NCI-H2227 (cell line): ENCODE data around the gene GALT.
A peak's percentile ranks its signal among the peaks of the same experiment; 100 is the strongest.
"Not testable (repeated sequence)": the region's sequence is repeated elsewhere in the genome, so short reads cannot be mapped to it uniquely, and the experiment has no call there.

Experiments used
- DNase-seq: peaks from one replicate; lab custom pipeline; 2025; ENCODE audit not compliant: unreplicated experiment; lab: John Stamatoyannopoulos, UW

The GALT gene

DNA sequence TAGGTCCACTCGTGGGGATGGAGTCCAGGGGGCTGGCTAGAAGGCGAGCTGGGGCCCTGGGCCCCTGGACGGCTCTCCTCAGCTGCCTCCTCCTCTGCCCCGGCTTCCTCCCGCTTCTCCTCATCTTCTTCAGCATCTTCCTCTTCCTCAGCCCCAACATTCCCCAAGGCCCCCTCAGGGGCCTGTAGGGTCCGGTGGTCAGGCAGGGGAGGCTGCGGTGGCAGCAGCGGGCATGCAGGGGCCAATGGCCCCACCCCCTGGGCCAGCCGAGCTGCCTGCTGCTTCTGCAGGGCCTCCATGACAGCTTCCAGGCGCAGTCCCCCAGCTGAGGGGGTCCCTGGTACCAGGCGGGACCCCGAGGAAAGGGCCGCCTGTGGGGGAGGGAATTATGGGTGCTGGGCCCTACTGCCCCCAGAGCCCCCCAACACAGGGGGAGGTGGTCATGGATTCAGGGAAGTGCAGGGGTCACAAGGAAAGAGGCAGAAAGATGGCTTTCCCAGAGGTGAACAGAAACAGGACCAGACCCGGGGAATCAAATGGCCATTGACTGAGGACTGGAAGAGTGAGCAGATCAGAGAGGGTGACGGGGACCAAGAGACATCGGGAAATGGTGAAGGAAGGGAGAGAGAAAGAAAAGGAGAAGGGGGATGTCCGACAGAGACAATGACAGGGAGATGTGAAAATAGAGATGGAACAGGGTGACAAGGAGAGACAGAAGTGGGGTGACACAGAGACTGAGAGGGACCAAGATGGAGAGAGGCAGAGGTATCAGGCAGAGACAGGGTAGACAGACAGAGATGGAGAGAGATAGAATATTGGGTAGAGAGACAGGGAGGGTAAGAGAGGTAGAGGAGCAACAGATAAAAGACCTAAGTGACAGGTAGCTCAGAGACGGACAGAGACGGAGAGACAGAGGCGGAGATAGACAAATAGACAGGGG lies 18.5 kb upstream of the GALT start:
- DNase-seq: no peak

DNA sequence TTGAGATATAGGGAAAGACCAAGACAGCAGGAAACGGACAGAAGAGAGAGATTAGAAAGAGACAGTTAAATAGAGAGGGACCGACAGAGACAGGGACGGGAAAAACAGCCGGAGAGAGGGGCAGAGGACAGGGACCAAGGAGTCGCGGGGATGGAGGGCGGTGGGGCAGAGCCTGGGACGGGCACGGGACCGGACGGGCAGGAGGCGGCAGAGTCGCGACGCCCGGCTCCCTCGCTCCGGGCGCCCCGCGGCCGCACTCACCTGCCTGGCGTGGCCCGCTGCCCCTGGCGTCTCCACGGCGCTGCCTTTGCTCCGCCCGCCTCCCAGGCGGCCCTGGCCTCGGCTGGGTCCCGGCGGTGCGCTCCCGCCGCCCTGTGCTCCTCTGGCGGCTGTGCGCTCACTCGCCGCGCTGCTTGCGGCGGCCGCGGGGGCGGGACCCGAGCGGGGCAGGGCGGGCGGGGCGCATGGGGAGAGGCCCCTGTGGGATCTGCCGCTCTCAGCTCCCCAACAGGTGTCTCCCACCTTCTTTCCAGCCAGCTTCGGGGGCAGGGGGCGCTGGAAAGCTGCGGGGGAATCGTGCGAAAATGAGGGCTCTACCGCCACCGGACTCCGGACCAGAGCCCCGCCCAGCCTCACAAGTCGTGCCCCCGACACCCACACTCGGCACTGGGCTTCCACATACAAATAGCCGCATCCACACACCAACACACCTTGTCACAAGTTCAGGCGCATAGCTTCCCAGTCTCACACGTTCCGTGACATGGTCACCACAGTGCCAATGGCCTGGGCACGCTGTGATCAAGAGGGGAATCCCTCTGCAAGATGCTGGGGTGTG lies 17.6 kb upstream of the GALT start, which contains the start of gene ARID3C:
Gene ARID3C (minus strand): TSS at position 411 of the 835 bp plus-strand sequence. CDS start 1,052 bp downstream, outside the sequence.
- DNase-seq: peak; percentile 52

DNA sequence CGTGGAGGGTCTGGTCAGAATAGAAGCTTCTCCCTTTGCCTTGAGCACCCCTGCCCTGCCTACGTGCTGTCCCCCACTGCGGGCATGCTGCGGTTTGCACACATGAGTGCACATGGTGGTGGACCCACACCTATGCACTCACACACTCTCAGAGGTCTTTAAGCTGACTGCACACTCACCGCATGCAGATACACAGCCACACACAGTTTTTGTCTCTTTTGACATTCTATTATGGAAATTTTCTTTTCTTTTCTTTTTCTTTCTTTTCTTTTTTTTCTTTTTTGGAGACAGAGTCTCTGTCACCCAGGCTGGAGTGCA lies 17.0 kb upstream of the GALT start:
- no peak for DNase-seq

DNA sequence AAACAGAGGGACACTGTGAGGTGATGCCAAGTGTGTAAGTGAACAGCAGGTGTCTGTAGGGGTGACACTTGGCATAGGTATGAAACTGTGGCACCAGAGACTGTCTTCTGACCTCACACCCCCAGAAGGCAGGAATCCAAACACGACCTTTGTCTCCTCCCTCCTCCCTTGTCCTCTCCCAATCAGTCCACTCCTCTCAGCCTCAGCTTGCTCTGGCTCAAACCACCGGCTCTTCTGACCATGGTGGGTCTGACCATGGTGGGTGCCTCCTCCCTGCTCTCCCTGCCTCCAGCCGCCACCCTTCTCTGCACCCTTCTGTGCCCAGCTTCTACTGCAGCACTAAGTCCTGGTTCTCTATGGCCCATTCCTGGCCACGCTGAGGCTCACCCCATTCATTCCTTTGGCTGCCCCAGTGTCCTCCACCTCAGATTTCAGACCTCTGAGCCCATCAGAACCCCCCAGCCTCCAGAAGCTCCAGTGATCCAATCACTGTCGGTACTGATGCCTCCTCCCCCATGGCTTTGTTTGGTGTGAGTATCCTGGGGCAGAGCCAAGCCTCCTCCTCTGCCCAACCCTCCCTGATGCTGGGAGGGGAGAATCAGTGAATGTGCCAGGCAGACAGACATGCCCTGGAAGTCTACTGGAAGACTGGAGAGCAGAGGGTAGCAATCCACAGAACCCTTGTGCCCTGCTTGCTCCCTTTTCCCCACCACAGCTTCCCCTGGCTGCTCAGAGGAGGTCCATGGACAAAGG lies 15.9 kb upstream of the GALT start:
- no peak for DNase-seq

DNA sequence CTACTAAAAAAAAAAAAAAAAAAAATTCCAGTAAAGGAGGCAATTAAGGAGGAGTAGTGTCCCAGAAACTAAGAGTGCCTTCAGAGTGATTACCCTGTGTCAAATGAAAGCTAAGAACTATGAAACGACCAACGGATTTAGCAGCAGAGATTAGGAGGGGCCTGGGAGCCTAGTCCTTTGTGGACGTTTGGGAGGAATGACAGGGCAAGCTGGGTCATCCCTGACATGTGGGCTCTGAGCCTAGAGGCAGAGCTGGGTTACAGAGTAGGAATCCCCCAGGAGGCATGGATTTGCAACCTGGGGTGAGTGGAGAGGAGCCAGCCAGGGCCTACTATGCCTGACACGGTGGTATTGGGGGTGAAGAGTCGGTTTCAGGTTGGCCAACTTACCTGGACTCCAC lies 13.3 kb upstream of the GALT start:
- no peak for DNase-seq

DNA sequence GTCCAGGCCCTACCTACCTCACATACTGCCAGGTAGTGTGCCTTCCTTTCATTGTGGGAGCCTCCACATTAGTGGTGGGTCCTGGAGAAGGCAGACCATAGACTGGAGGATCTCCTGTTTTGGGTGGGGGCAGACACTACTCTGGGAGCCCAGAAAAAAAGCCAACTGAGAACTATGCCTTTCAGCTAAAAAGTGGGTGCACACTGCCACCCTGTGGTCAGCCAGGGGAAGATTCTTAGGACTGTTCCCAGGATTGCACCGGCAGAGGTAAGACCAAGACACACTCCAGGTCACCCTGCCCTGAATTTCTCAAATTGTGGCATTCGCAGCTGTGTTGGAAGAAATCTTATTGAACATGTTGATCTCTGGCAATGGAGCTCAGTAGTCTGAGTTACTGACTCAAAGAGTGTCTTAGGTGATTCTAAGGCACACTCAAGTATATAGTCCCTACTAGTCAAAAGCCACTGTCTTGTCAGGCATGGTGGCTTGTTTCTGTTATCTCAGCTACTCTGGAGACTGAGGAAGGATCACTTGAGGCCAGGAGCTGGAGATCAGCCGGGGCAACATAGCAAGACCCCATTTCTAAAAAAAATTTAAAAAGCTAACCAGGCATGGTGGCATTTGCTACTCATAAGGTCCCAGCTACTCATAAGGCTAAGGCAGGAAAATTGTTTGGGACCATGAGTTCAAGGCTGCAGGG lies 12.5 kb upstream of the GALT start:
- peak; percentile 56 for DNase-seq

DNA sequence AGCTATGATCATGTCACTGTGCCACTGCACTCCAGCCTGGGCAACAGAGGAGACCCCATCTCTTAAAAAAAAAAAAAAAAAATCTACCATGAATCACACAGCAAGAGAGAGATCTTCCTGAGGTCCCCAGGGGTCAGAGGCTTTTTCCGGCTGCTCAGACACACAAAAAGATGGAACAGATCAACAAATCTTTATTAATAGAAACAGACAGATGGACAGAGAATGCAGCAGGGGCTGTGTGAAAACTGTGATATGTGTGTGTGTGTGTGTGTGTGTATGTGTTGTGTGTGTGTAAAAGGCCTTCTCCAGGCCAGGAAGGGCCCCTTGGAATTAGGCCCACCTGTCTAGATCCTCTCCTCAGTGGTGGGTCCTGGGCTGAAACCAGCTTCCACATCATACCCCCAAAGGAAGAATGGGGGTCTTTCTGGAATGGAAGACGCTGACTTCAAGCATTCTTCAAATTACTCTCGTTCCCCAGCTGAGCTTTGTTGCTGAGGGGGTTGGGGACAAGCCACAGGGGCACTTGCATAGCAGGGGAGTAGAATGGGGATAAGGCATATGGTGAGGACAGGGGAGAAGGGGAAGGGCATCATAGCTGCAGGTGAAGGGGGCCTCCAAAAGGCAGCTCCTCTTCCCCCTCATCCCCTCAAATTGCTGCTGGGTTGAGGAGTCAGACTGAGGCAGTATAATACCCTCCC lies 11.8 kb upstream of the GALT start:
- DNase-seq: no peak

DNA sequence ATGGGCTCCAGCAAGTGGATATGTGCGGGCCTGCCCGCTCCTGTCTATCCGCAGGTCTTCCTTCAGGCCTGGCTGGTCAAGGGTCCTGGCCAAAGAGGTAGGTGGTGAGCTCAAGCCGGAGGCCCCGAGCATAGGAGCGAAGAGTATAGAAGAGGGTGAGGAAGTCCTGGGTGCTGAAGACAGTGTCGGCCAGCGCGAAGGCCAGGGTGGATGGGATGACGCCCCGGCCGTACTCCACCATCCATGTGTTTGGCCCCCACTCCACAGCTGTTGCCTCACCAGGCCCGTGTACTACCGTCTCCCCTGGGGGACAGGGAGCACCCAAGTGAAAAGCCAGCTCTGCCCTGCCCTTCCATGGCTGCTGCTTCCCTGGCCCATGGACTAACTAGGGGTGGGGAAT lies 10.9 kb upstream of the GALT start:
- DNase-seq: no peak

DNA sequence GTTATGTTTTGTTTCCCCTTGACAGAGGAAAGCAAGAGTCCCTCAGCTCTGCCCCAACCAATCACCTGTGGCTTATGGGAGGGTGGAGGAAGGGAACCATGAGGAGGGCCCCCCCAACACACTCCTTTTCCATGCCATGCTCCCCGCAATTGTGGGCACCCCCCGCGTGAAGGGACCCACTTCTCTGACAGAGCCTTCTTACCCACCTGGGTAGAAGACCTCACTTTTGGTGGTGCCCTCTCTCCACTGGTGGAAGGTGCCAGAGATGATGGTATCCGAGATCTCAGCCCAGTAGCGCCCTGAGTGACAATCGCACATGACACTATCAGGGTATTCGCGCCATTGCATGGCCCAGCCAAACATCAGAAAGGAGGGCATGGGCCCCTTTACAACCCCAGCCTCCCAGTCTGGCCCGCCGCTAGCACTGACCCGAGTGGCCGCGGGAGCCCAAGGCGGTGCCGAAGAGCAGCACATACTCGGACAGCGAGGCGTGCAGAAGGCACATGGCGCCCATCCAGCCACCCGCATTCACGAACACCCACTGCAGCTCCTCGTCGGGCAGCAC lies 9.6 kb upstream of the GALT start:
- DNase-seq: no peak

DNA sequence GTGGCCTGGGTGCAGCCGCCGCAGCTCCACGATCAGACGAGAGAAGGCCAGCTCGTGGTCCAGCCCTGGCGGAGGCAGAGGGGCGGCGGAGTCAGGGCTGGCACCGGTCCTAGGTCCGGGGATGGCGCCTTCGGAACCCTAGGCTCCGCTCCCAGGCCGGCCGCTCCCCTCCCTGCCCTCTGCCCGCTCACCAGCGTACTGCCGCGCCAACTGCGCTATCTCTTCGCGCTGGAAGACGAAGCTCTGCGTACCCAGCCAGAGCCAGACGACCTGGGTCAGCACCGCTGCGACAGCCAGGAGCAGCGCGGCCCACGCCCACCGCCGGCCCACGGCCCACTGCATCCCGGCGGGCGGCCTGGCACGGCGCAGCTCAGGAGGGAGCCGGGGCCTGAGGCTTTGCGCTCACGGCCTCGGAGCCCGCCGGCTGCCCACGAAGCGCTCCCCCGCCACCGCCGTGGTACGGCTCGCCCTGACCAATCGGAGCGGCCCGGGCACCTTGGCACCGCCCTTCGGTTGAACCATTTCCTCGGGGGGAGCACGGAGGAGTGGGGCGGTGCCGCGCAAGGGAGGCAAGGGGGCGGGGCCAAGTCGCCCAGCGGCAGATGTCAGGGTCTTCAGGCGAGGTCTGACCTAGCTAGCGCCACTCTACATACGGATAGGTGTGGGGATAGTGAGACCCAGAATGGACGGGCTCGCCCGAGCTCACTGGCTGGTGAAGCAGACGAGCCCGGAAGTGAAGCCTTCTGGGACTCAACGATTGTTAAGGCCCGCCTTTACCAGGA lies 8.9 kb upstream of the GALT start, which contains the start of gene SIGMAR1:
Gene SIGMAR1 (minus strand): TSS at position 432 of the 782 bp plus-strand sequence. CDS start 90 bp downstream, at position 342.
- peak; percentile 93 for DNase-seq

DNA sequence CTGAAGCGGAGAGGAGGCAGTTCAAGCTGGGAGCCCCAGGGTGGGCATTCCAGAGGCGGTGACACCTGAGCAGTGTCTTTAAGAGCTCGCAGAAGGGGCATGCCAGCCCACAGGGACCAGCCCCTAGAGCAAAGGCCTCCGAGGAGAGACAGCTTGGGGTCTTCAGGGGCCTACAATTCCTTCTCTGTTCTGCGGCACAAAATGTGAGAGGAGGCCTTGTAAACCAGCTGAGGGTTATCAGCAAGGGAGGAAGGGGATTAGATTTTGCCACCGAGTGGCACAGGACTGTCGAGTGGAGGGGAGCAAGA lies 8.4 kb upstream of the GALT start:
- DNase-seq: no peak

DNA sequence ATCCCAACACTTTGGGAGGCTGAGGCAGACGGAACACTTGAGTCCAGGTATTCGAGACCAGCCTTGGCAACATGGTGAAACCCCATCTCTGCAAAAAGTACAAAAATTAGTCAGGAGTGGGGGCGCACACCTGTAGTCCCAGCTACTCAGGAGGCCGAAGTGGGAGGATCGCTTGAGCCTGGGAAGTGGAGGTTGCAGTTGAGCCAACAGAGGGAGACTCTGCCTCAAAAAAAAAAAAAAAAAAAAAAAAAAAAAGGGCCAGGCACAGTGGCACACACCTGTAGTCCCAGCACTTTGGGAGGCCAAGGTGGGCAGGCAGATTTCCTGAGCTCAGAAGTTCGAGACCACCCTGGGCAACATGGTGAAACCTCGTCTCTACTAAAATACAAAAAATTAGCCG lies 7.2 kb upstream of the GALT start:
- DNase-seq: not testable (repeated sequence)

DNA sequence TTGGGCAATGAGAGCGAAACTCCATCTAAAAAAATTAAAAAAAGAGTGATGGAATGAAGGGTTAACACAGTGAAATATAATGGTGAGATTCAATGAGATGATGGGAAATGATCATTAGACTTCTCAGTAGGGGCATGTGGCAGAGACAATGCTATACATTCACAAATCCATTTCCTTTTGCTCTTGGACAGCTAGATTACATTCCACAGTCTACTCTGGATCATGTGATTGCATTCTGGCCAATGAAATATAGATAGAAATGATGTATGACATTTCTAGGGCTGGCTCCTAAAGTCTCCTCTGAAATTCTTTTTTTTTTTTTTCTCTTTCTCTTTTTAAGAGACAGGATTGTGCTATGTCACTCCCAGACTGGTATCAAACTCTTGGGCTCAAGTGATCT lies 3.8 kb upstream of the GALT start:
- DNase-seq: no peak

DNA sequence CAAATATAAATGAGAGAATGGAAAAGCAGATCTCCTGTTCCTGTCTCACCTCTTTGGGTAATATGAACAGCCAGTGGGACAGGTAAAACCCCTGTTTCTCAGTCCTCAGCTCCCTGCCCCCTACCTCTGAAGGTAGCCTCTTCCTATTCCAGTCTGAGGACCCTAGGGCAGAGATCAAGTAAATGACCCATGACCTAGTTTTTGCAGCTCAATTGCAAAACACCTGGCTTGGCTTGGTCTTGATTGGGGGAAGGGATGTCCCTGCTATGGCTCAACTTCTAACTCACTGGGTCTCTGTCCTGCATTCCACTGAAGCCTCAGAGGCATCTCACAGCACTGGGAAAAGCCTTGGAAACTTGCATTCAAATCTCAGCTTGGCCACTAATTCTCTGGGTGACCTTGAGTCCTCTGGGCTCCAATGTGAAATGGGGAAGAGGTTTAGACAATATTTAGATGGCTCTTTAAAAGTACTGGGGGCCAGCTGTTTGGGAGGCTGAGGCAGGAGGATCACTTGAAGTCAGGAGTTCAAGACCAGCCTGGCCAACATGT lies 1.6 kb upstream of the GALT start:
- no peak for DNase-seq

DNA sequence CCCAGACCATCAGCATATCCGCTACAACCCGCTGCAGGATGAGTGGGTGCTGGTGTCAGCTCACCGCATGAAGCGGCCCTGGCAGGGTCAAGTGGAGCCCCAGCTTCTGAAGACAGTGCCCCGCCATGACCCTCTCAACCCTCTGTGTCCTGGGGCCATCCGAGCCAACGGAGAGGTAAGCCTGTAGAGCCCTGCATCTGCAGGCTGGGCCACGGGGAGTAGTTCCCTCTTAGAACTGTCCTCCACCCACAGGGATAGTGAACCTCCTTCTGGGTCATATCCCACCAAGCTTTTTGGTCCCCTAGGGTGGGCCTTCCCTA lies 569 bp downstream of the GALT start:
- no peak for DNase-seq

DNA sequence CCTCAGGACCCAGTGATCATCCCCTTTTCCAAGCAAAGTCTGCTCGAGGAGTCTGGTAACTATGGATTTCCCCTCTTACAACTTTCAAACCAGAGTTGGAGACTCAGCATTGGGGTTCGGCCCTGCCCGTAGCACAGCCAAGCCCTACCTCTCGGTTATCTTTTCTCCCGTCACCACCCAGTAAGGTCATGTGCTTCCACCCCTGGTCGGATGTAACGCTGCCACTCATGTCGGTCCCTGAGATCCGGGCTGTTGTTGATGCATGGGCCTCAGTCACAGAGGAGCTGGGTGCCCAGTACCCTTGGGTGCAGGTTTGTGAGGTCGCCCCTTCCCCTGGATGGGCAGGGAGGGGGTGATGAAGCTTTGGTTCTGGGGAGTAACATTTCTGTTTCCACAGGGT lies 1.2 kb downstream of the GALT start:
- no peak for DNase-seq

DNA sequence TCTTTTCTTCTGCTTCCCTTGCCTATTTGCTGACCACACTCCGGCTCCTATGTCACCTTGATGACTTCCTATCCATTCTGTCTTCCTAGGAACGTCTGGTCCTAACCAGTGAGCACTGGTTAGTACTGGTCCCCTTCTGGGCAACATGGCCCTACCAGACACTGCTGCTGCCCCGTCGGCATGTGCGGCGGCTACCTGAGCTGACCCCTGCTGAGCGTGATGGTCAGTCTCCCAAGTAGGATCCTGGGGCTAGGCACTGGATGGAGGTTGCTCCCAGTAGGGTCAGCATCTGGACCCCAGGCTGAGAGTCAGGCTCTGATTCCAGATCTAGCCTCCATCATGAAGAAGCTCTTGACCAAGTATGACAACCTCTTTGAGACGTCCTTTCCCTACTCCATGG lies 2.2 kb downstream of the GALT start:
- DNase-seq: no peak

DNA sequence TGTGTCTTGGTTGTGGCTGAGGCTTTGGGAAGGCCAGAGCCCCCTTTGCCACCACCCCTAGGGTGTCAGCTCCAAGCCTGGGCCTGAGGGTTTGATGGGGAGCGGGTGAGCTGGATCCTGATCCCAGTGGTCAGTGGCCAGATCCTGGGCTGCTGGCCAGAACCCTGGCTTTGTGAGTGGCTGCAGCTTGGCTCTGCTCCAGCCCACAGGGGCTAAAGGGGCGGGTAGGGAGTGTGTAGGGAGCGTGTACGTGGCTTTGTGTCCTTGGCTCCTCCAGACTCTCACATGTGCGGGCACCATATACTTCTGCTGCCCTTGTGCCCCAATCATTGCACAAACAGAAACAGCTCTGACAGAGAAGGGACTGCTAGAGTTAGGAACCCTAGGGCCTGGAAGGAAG lies 4.3 kb downstream of the GALT start:
- no peak for DNase-seq

DNA sequence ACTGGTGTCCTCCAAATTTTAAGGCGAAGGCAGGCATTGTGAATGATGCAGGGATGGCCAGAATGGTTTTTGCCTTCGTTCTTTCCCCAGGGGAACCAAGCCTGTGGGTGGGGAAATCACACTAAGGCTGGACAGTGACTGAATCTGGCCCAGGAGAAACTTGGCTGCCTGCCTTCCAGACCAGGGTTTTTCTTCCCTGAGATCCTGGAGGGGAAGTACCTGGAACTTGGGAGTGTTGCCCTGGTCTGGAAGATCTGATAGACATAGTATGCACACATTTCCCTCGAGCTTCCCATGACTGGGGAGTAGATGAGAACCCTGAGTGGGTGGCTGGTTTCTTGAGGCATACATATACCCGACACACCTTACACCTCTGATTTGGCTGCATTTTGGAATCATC lies 4.8 kb downstream of the GALT start:
- no peak for DNase-seq
